Measurements from ENCODE around the gene ADIPOQ. TPM values are rescaled to one million over a fixed set of nuclear protein-coding genes. Genes with fewer than 3 reads are reported as not detected.
"Not testable (repeated sequence)": the region's sequence is repeated elsewhere in the genome, so short reads cannot be mapped to it uniquely, and the experiment has no call there.

The ADIPOQ gene
- total RNA-seq, 5 donors from 2014 or later (not counting 1 experiment from before 2014, with no cell fraction given): not detected

DNA sequence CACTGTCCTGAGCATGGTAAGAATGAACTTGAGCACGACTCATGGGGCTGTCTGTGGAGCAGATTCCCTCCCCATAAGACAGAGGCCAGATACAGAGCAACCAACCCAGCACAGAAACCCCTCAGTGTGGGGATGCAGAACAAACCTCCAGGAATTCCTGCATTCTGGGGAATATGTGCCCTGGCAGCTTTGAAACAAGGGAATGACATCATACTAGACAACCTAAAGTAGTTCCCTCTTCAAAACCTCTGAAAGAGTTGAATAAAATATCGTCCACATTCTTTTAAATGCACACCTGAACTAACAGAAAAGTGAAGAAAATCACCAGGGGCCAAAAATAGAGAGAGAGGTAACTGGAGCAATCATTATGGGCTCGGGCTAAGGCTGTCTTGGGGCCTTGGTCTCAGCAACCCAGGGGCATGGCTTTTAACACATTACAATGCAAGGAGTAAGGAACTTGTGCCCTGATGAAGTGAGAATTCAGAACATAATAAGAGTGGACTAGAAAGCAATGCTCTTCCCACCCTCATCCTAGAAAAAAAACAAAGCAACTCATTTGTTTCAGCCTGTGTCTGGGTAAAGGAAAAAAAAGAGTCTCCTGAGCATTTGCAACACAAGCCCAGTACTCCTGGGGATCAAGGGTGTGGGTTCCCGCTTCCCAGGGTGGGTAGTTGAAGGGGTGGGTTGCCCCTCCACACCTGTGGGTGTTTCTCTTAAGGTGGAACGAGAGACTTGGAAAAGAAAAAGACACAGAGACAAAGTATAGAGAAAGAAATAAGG is 43.9 kb downstream of the ADIPOQ start:
- peak overlapping the region in 1 of 2 donors; percentile 45 for H3K27ac Mint-ChIP-seq
- no peak for ATAC-seq (replicated peaks in 1 of 4)
- POLR2A ChIA-PET: no interaction called here

DNA sequence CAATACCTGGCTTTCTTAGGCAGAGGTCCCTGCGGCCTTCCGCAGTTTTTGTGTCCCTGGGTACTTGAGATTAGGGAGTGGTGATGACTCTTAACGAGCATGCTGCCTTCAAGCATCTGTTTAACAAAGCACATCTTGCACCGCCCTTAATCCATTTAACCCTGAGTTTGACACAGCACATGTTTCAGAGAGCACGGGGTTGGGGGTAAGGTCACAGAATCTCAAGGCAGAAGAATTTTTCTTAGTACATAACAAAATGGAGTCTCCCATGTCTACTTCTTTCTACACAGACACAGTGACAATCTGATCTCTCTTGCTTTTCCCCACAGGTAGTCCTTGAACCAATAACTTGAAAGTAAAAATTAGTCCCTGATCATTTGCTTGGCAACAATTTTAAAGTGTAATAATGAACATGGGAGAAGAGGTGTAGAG is 45.0 kb downstream of the ADIPOQ start:
- H3K27me3 Mint-ChIP-seq, POLR2A ChIA-PET: not testable (repeated sequence)
- WGBS (ENCODE audit: insufficient coverage): no CpG with 5 or more reads among the region's 5 CpGs

More for the DNA sequence above, 43.9 kb downstream of the ADIPOQ start:
- no peaks in the 10 kb centered on the region for H3K27me3 ChIP-seq (replicated peaks in 1 of 2; ENCODE audit: control insufficient read depth in 2 of 2, extremely low read depth in 1 of 2, insufficient read depth in 2 of 2, low read length in 1 of 2)
- H3K9me3 ChIP-seq: no peaks in the 10 kb centered on the region
- H3K4me3 Mint-ChIP-seq: no peak overlapping the region
- peaks cover 23 to 31% (median 28%) of the 10 kb centered on the region in 3 donors for H3K4me1 Mint-ChIP-seq
- DNase-seq: no peak
- WGBS (ENCODE audit: insufficient coverage): no CpG with 5 or more reads among the region's 5 CpGs
- peaks cover 0 to 7% of the 10 kb centered on the region in 2 experiments for H3K4me1 ChIP-seq (ENCODE audit: control insufficient read depth in 1 of 2, extremely low read depth in 1 of 2, insufficient read depth in 2 of 2, low read length in 2 of 2)
- H3K36me3 Mint-ChIP-seq: peaks cover 8% of the 10 kb centered on the region
- no peaks in the 10 kb centered on the region for H3K9me3 Mint-ChIP-seq
- CTCF ChIA-PET: no interaction called here
- no peak overlapping the region for H3K27ac ChIP-seq (ENCODE audit: low read length)
- no peaks in the 10 kb centered on the region for H3K36me3 ChIP-seq (ENCODE audit: control insufficient read depth in 2 of 2, extremely low read depth in 1 of 2, insufficient read depth in 1 of 2, low read length in 1 of 2)
- no peaks in the 10 kb centered on the region for H3K27me3 Mint-ChIP-seq
- H3K4me3 ChIP-seq (ENCODE audit: control insufficient read depth in 1 of 2, extremely low read depth in 1 of 2, low read length in 1 of 2): no peak overlapping the region

DNA sequence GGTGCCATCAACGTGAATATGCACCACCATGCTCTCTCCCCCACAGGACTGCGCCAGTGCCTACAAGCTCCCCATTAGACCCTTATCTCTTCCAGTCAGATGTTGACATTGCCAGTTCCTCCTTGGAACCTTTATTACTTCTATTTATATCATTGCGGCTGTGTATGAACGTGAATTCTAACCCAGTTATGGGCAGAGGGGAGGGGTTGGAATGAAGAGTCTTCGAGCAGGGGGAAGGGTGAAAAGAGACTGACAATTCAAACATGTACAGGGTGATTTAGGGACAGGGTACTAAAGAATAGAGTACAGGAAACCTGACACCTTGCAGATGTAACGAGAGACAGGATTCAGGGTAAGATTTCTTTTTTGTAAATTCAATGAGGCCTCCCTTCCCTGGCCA is 46.1 kb downstream of the ADIPOQ start:
- ChIA-PET POLR2A (no interaction called here), CTCF (interaction anchor here in 1 of 2 donors (0.6 kb wide), 1 partner anchor 92 kb away, joined by 5 read pairs; no protein-coding TSS in a partner anchor)
- Mint-ChIP-seq H3K4me1 (peaks cover 9 to 12% (median 10%) of the 10 kb centered on the region in 3 donors), H3K27ac (no peak overlapping the region), H3K27me3 (no peaks in the 10 kb centered on the region), H3K36me3 (peaks cover 2% of the 10 kb centered on the region), H3K4me3 (no peak overlapping the region), H3K9me3 (no peaks in the 10 kb centered on the region)
- Histone ChIP-seq H3K36me3 (ENCODE audit: control insufficient read depth in 2 of 2, extremely low read depth in 1 of 2, insufficient read depth in 1 of 2, low read length in 1 of 2) (no peaks in the 10 kb centered on the region), H3K9me3 (no peaks in the 10 kb centered on the region), H3K4me3 (ENCODE audit: control insufficient read depth in 1 of 2, extremely low read depth in 1 of 2, low read length in 1 of 2) (no peak overlapping the region), H3K27ac (ENCODE audit: low read length) (no peak overlapping the region), H3K27me3 (replicated peaks in 1 of 2; ENCODE audit: control insufficient read depth in 2 of 2, extremely low read depth in 1 of 2, insufficient read depth in 2 of 2, low read length in 1 of 2) (no peaks in the 10 kb centered on the region), H3K4me1 (ENCODE audit: control insufficient read depth in 1 of 2, extremely low read depth in 1 of 2, insufficient read depth in 2 of 2, low read length in 2 of 2) (peaks cover 0 to 3% of the 10 kb centered on the region in 2 experiments)
- DNase-seq (no peak), ATAC-seq (replicated peaks in 1 of 4) (no peak)
- 80% methylated on average over 1 of the region's 6 CpGs for WGBS (ENCODE audit: insufficient coverage)

More for the DNA sequence above, 45.0 kb downstream of the ADIPOQ start:
- H3K4me1 ChIP-seq (ENCODE audit: control insufficient read depth in 1 of 2, extremely low read depth in 1 of 2, insufficient read depth in 2 of 2, low read length in 2 of 2); H3K9me3 ChIP-seq; H3K4me3 ChIP-seq (ENCODE audit: control insufficient read depth in 1 of 2, extremely low read depth in 1 of 2, low read length in 1 of 2); H3K27ac ChIP-seq (ENCODE audit: low read length); H3K36me3 ChIP-seq (ENCODE audit: control insufficient read depth in 2 of 2, extremely low read depth in 1 of 2, insufficient read depth in 1 of 2, low read length in 1 of 2); DNase-seq; H3K36me3 Mint-ChIP-seq; H3K27me3 ChIP-seq (replicated peaks in 1 of 2; ENCODE audit: control insufficient read depth in 2 of 2, extremely low read depth in 1 of 2, insufficient read depth in 2 of 2, low read length in 1 of 2); CTCF ChIA-PET; H3K4me3 Mint-ChIP-seq; H3K27ac Mint-ChIP-seq; ATAC-seq (replicated peaks in 1 of 4); H3K9me3 Mint-ChIP-seq: not testable (repeated sequence)
- H3K4me1 Mint-ChIP-seq: peaks cover 14 to 22% (median 19%) of the 10 kb centered on the region in 3 donors

DNA sequence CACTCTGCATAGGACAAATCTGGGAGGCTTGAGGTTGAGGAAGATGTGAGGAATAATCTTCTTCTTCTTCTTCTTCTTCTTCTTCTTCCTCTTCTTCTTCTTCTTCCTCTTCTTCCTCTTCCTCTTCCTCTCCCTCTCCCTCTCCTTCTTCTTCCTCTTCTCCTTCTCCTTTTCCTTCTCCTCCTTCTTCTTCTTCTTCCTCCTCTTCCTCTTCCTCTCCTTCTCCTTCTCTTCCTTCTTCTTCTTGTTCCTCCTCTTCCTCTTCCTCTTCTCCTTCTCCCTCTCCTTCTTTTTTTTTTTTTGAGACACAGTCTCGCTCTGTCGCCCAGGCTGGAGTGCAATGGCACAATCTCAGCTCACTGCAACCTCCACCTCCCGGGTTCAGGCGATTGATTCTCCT is 47.2 kb downstream of the ADIPOQ start:
- H3K9me3 ChIP-seq; H3K9me3 Mint-ChIP-seq; H3K27me3 ChIP-seq (replicated peaks in 1 of 2; ENCODE audit: control insufficient read depth in 2 of 2, extremely low read depth in 1 of 2, insufficient read depth in 2 of 2, low read length in 1 of 2); DNase-seq; H3K4me1 Mint-ChIP-seq; H3K4me3 Mint-ChIP-seq; H3K36me3 Mint-ChIP-seq; H3K27me3 Mint-ChIP-seq; H3K4me3 ChIP-seq (ENCODE audit: control insufficient read depth in 1 of 2, extremely low read depth in 1 of 2, low read length in 1 of 2); H3K36me3 ChIP-seq (ENCODE audit: control insufficient read depth in 2 of 2, extremely low read depth in 1 of 2, insufficient read depth in 1 of 2, low read length in 1 of 2); CTCF ChIA-PET; H3K27ac ChIP-seq (ENCODE audit: low read length); H3K4me1 ChIP-seq (ENCODE audit: control insufficient read depth in 1 of 2, extremely low read depth in 1 of 2, insufficient read depth in 2 of 2, low read length in 2 of 2); ATAC-seq (replicated peaks in 1 of 4): not testable (repeated sequence)
- no CpG with 5 or more reads among the region's 4 CpGs for WGBS (ENCODE audit: insufficient coverage)
- H3K27ac Mint-ChIP-seq: peak overlapping the region in 1 of 2 donors; percentile 20
- POLR2A ChIA-PET: interaction anchor here in 1 of 2 donors (0.7 kb wide), 1 partner anchor 159 kb away, joined by 3 read pairs; no protein-coding TSS in a partner anchor

DNA sequence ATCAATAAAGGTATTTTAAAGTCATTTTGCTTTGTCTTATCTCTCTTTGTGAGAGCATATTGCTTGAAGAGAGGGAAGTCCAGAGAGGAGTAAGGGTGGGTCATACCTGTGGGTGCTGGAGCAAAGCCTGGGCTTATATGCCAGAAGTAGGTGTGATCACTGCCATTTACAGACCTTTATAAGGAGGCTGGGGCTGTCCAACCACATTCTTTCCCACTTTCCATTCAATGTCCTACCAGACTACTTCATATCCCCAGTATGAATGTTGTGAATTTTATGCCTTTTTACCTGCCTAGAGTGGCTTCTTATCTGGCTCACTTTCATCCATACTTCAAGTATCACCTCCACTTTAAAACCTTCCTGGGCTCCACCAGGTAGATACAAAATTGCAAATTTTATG is 48.4 kb downstream of the ADIPOQ start:
- ATAC-seq (replicated peaks in 1 of 4) (no peak), DNase-seq (no peak)
- H3K9me3 Mint-ChIP-seq: no peaks in the 10 kb centered on the region
- H3K4me1 Mint-ChIP-seq: peaks cover 4 to 8% (median 6%) of the 10 kb centered on the region in 3 donors
- Histone ChIP-seq H3K36me3 (ENCODE audit: control insufficient read depth in 2 of 2, extremely low read depth in 1 of 2, insufficient read depth in 1 of 2, low read length in 1 of 2) (no peaks in the 10 kb centered on the region), H3K27ac (ENCODE audit: low read length) (no peak overlapping the region), H3K27me3 (replicated peaks in 1 of 2; ENCODE audit: control insufficient read depth in 2 of 2, extremely low read depth in 1 of 2, insufficient read depth in 2 of 2, low read length in 1 of 2) (no peaks in the 10 kb centered on the region), H3K4me1 (ENCODE audit: control insufficient read depth in 1 of 2, extremely low read depth in 1 of 2, insufficient read depth in 2 of 2, low read length in 2 of 2) (no peaks in the 10 kb centered on the region), H3K4me3 (ENCODE audit: control insufficient read depth in 1 of 2, extremely low read depth in 1 of 2, low read length in 1 of 2) (no peak overlapping the region), H3K9me3 (no peaks in the 10 kb centered on the region)
- H3K36me3 Mint-ChIP-seq: no peaks in the 10 kb centered on the region
- ChIA-PET POLR2A (no interaction called here), CTCF (no interaction called here)
- H3K27me3 Mint-ChIP-seq: no peaks in the 10 kb centered on the region
- no peak overlapping the region for H3K4me3 Mint-ChIP-seq
- H3K27ac Mint-ChIP-seq: no peak overlapping the region

DNA sequence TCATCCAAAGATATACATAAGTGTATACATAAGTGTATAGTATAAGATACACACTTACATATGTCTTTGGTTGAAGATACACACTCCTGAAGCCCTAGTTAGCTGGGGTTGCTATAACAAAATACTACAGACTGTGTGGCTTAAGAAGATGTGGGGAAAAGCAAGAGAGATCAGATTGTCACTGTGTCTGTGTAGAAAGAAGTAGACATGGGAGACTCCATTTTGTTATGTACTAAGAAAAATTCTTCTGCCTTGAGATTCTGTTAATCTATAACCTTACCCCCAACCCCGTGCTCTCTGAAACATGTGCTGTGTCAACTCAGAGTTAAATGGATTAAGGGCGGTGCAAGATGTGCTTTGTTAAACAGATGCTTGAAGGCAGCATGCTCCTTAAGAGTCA is 50.6 kb downstream of the ADIPOQ start:
- H3K9me3 Mint-ChIP-seq; H3K36me3 ChIP-seq (ENCODE audit: control insufficient read depth in 2 of 2, extremely low read depth in 1 of 2, insufficient read depth in 1 of 2, low read length in 1 of 2); H3K4me1 Mint-ChIP-seq; H3K27me3 ChIP-seq (replicated peaks in 1 of 2; ENCODE audit: control insufficient read depth in 2 of 2, extremely low read depth in 1 of 2, insufficient read depth in 2 of 2, low read length in 1 of 2); H3K27me3 Mint-ChIP-seq; H3K9me3 ChIP-seq; H3K4me3 ChIP-seq (ENCODE audit: control insufficient read depth in 1 of 2, extremely low read depth in 1 of 2, low read length in 1 of 2); H3K27ac Mint-ChIP-seq; H3K27ac ChIP-seq (ENCODE audit: low read length); DNase-seq; ATAC-seq (replicated peaks in 1 of 4); H3K4me1 ChIP-seq (ENCODE audit: control insufficient read depth in 1 of 2, extremely low read depth in 1 of 2, insufficient read depth in 2 of 2, low read length in 2 of 2); H3K4me3 Mint-ChIP-seq; CTCF ChIA-PET; H3K36me3 Mint-ChIP-seq: not testable (repeated sequence)
- WGBS (ENCODE audit: insufficient coverage): no CpG with 5 or more reads among the region's 2 CpGs
- POLR2A ChIA-PET: interaction anchor here in 1 of 2 donors (0.6 kb wide), 1 partner anchor 1360 kb away, joined by 3 read pairs; no protein-coding TSS in a partner anchor

Data from T-cell (primary cell).